ENCODE measurements around the gene ZNF644.

DNA sequence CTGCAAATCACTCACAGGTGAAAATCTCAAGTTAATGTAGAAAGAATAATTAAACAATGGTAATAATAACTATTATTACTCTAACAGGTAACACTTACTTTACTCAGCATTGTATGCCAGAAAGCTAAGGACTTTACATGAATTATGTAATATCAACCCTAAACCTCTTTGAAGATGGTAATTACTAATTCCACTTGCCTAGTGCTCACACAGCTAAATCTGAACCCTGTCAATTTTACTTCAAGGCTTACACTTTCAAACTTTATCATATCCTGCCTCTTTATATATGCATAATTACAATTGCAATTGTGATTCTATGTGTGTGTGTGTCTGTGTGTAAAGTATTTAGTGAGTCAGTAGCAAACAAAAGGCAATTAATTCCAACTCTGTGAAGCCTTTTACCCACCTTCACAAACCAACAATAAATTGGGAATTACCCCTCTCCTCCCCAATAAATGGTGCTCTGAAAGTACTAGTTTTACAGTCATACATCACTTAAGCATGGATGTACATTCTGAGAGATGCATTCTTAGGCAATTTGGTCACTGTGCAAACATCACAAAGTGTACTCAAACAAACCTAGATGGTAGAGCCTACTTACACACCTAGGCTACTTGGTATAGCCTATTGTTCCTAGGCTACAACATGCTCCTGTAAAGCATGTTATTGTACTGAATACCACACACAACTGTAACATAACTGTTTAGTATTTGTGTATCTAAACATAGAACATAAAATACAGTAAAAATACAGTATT lies 5.9 kb downstream of the ZNF644 start:
- TF ChIP-seq, protein P1, sequence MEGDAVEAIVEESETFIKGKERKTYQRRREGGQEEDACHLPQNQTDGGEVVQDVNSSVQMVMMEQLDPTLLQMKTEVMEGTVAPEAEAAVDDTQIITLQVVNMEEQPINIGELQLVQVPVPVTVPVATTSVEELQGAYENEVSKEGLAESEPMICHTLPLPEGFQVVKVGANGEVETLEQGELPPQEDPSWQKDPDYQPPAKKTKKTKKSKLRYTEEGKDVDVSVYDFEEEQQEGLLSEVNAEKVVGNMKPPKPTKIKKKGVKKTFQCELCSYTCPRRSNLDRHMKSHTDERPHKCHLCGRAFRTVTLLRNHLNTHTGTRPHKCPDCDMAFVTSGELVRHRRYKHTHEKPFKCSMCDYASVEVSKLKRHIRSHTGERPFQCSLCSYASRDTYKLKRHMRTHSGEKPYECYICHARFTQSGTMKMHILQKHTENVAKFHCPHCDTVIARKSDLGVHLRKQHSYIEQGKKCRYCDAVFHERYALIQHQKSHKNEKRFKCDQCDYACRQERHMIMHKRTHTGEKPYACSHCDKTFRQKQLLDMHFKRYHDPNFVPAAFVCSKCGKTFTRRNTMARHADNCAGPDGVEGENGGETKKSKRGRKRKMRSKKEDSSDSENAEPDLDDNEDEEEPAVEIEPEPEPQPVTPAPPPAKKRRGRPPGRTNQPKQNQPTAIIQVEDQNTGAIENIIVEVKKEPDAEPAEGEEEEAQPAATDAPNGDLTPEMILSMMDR (IDR thresholded peaks at IDR 0.05): no peak
- no peak for TF ChIP-seq EZH2 (IDR thresholded peaks at IDR 0.05; ENCODE audit: borderline replicate concordance, insufficient read depth, low read depth, low read length, poor library complexity, severe bottlenecking)
